AG09319 (cell line): Measurements from ENCODE around the gene CELF2.

Experiments
- DNase-seq: peaks from one replicate; pipeline ENCODE4 v3.0.0-alpha.2; 2010; ENCODE audit warnings: low read depth; ENCODE audit errors: extremely low read depth
- TF ChIP-seq, protein P1 (sequence below): IDR thresholded peaks from 2 replicates; pipeline ENCODE4 v1.5.1; 2011; ENCODE audit warnings: low read depth, mild to moderate bottlenecking, inconsistent platforms, low read length, moderate library complexity

CELF2 gene

DNA sequence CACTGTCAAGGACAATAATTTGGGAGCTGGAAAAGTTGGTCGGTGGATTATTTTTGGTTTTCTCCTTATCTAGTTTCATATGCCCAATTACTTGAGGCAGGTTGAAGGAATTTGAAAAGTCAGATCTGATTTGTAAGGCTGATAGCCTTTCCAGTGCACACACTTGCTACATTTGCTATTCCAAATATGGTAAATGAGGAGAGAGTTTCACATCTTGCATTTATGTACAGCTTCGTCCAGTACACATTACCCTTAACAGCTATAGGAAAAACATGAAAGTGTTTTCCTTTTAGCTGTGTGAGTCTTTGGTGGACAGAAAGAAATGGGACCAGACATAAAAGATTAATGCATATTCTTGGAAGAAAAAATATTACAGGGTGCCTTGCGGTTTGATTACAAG, 201.8 kb downstream of the CELF2 start:
- no peak for DNase-seq
- TF ChIP-seq, protein P1, sequence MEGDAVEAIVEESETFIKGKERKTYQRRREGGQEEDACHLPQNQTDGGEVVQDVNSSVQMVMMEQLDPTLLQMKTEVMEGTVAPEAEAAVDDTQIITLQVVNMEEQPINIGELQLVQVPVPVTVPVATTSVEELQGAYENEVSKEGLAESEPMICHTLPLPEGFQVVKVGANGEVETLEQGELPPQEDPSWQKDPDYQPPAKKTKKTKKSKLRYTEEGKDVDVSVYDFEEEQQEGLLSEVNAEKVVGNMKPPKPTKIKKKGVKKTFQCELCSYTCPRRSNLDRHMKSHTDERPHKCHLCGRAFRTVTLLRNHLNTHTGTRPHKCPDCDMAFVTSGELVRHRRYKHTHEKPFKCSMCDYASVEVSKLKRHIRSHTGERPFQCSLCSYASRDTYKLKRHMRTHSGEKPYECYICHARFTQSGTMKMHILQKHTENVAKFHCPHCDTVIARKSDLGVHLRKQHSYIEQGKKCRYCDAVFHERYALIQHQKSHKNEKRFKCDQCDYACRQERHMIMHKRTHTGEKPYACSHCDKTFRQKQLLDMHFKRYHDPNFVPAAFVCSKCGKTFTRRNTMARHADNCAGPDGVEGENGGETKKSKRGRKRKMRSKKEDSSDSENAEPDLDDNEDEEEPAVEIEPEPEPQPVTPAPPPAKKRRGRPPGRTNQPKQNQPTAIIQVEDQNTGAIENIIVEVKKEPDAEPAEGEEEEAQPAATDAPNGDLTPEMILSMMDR, result no peak

DNA sequence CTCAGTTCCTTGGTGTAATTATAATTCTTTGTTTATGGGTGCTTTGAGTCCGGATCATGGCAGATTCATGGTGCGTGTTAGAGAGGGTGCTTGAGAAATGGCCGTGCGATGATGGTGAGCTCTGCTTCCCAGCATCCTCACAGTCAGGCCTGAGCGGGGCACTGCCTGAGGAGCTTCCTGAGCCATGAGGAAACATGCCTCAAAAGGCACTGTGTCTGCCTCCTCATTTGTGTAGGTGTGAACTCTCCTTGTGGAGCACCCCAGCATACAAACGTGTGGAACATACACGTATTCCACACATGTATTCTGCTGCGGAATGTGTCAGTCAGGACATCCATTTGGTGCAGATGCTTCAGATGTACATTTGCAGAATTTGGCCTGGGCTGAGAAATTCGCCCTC, 205.4 kb downstream of the CELF2 start:
- no peak for DNase-seq
- TF ChIP-seq, protein P1, result no peak

DNA sequence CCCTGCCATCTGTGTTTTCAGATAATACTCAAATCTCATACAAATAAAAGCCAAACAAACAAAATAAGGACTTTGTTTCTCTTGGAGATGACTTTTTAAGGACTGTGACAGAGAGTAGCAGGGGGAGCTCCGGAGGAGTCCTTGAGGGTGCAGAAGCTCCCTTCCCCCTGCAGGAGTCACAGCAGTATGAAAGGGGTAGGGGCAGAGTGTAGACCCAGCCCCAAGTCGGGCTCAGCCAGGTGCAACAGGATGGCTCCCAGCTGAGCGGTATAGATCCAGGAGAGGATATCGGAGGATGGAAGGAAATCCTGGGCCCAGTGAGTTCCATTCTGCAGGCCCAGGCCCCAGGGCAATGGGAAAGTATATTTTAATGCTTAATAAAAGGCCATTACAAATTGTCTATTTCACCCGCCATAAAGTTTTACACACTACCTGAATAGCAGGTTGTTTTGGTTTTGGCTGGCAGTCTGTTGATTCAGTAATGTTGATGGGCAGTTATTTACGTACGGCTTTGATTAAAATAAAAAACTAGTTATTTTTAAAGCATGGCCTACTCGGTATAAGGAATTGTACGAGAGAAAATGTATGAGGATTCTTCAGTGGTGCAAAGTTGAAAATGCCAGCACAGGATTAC, 206.0 kb downstream of the CELF2 start:
- no peak for DNase-seq
- TF ChIP-seq, protein P1, result no peak

DNA sequence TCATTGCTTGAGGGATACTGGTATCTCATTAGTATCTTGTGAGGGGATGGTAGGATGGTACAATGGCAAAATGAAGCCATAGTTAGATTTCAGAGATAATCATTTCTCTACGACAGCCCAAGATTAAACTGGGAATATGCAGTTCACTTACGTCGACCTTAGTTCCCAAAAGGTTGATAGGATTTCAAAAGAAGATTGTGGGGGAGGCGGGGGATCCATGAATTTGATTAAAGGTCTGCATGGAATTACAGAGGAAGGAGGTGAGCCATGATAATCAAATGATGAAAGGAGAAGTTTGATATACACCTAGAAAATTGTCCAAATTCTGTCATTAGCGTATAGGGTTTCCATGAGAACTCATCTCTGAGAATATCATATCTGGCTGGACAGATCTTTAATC, 206.6 kb downstream of the CELF2 start:
- TF ChIP-seq, protein P1, result no peak
- no peak for DNase-seq

DNA sequence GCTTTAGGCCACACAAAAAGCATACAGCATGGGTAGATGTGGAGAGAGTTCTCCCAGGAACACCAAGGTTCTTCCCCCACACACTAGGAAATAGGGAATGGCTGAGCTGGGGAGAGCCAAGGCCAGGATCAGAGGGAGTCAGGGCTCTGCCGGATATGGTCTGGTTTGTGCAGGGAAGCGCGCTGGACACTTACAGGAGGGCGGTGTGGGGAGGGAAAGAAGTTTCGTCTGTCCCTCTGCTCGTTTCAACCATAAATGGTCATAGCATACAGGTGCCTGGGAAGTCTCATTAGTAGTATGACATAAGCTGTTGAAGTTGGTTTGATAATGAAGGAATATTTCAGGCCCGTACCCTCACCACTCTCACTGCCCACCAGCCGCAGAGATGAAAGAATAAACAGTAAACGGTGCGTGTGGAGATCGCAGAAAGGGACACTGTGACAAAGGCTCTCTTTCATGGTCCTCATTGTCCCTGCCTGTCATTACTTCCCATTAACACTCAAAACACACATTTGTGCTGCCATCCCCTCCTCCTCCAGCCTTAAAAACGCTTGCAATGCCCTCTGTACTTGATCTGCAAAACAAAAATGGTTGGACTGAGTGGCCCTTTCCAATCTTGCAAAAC, 207.2 kb downstream of the CELF2 start:
- TF ChIP-seq, protein P1, result no peak
- no peak for DNase-seq

DNA sequence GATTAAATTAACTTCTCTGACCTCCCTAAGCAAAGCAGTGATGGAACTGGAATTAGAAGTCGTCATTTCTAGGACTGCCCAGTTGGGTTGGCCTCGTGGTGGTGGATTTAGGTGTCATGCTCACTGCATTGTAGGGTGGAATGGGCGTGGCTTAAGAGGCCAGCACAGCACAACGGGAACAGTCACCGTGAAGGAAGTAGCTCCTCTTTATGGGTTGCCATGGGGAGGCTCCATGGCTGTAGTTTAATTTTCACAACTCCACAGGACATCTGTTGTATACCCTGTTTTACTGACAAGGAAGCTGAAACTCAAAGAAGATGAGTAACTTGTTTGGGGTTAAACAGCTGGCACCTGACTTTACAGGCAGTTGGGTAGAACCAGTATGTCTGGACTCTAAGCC, 208.3 kb downstream of the CELF2 start:
- DNase-seq, result no peak
- TF ChIP-seq, protein P1, result no peak

DNA sequence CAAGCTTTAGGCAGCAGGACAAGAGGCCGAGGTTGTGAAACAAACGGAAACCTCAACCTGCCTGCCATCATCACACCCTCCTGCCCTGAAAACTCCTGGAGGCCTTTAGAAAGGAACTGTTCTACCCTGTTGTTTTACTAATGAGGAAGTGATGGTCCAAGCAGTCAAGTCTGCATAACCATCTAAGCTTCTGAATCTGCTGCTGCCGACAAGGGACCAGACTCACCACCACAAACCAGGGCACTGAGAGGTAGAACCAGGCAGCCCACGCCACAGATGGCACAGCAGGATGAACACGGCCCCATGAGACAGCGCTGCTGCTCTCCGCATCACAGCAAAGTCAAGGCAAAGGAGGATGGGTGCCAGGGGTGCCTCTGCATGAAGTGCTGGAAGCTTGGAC, 209.4 kb downstream of the CELF2 start:
- TF ChIP-seq, protein P1, result no peak
- DNase-seq, result no peak
